ENCODE results near the gene SNX18. TPM values are rescaled to one million over a fixed set of nuclear protein-coding genes. Genes with fewer than 3 reads are reported as not detected.
"Not testable (repeated sequence)": the region's sequence is repeated elsewhere in the genome, so short reads cannot be mapped to it uniquely, and the experiment has no call there.

The SNX18 gene
- total RNA-seq, 1 donor from 2014 or later = 22.3 TPM

GRCh38 chr5:54533541-54534190, 16.1 kb downstream of the SNX18 start:
- peak overlapping the region; percentile 68 for H3K27ac Mint-ChIP-seq (ENCODE audit: unreplicated experiment)
- DNase-seq (ENCODE audit: low spot score) = no peak

GRCh38 chr5:54534191-54535004, 16.8 kb downstream of the SNX18 start:
- H3K4me3 Mint-ChIP-seq (ENCODE audit: unreplicated experiment) = no peak overlapping the region
- H3K27ac Mint-ChIP-seq (ENCODE audit: unreplicated experiment) = peak overlapping the region; percentile 68
- H3K36me3 Mint-ChIP-seq (ENCODE audit: low read depth, unreplicated experiment) = no peaks in the 10 kb centered on the region
- DNase-seq (ENCODE audit: low spot score) = no peak
- H3K9me3 Mint-ChIP-seq (ENCODE audit: unreplicated experiment) = no peaks in the 10 kb centered on the region
- H3K4me1 Mint-ChIP-seq (ENCODE audit: unreplicated experiment) = peaks cover 13% of the 10 kb centered on the region
- TF ChIP-seq CTCF (IDR thresholded peaks at IDR 0.05; ENCODE audit: unreplicated experiment) = no peak
- H3K27me3 Mint-ChIP-seq (ENCODE audit: unreplicated experiment) = peaks cover 5% of the 10 kb centered on the region

More at GRCh38 chr5:54533541-54534190, 16.1 kb downstream of the SNX18 start:
- Mint-ChIP-seq H3K4me3 (ENCODE audit: unreplicated experiment) (no peak overlapping the region), H3K27me3 (ENCODE audit: unreplicated experiment) (peaks cover 5% of the 10 kb centered on the region), H3K9me3 (ENCODE audit: unreplicated experiment) (no peaks in the 10 kb centered on the region), H3K4me1 (ENCODE audit: unreplicated experiment) (peaks cover 13% of the 10 kb centered on the region), H3K36me3 (ENCODE audit: low read depth, unreplicated experiment) (no peaks in the 10 kb centered on the region)
- TF ChIP-seq CTCF (IDR thresholded peaks at IDR 0.05; ENCODE audit: unreplicated experiment) = no peak

GRCh38 chr5:54535149-54535844, 17.7 kb downstream of the SNX18 start:
- no peak for TF ChIP-seq CTCF (IDR thresholded peaks at IDR 0.05; ENCODE audit: unreplicated experiment)
- H3K27ac Mint-ChIP-seq (ENCODE audit: unreplicated experiment) = no peak overlapping the region
- H3K9me3 Mint-ChIP-seq (ENCODE audit: unreplicated experiment) = no peaks in the 10 kb centered on the region
- no peak for DNase-seq (ENCODE audit: low spot score)
- H3K4me3 Mint-ChIP-seq (ENCODE audit: unreplicated experiment) = no peak overlapping the region
- no peaks in the 10 kb centered on the region for H3K36me3 Mint-ChIP-seq (ENCODE audit: low read depth, unreplicated experiment)
- H3K4me1 Mint-ChIP-seq (ENCODE audit: unreplicated experiment) = peaks cover 13% of the 10 kb centered on the region
- peaks cover 5% of the 10 kb centered on the region for H3K27me3 Mint-ChIP-seq (ENCODE audit: unreplicated experiment)

GRCh38 chr5:54536375-54536774, 18.8 kb downstream of the SNX18 start:
- H3K9me3 Mint-ChIP-seq (ENCODE audit: unreplicated experiment); H3K27me3 Mint-ChIP-seq (ENCODE audit: unreplicated experiment); H3K27ac Mint-ChIP-seq (ENCODE audit: unreplicated experiment); H3K36me3 Mint-ChIP-seq (ENCODE audit: low read depth, unreplicated experiment); DNase-seq (ENCODE audit: low spot score); H3K4me3 Mint-ChIP-seq (ENCODE audit: unreplicated experiment): not testable (repeated sequence)
- peaks cover 13% of the 10 kb centered on the region for H3K4me1 Mint-ChIP-seq (ENCODE audit: unreplicated experiment)

GRCh38 chr5:54536861-54537260, 19.3 kb downstream of the SNX18 start:
- H3K4me1 Mint-ChIP-seq (ENCODE audit: unreplicated experiment) = peaks cover 13% of the 10 kb centered on the region
- not testable (repeated sequence) for H3K36me3 Mint-ChIP-seq (ENCODE audit: low read depth, unreplicated experiment); H3K27ac Mint-ChIP-seq (ENCODE audit: unreplicated experiment); DNase-seq (ENCODE audit: low spot score); H3K9me3 Mint-ChIP-seq (ENCODE audit: unreplicated experiment); H3K4me3 Mint-ChIP-seq (ENCODE audit: unreplicated experiment); H3K27me3 Mint-ChIP-seq (ENCODE audit: unreplicated experiment)
